ENCODE data around the gene PRAMEF27. TPM values are rescaled to one million over a fixed set of nuclear protein-coding genes. Genes with fewer than 3 reads are reported as not detected.
"Not testable (repeated sequence)": the region's sequence is repeated elsewhere in the genome, so short reads cannot be mapped to it uniquely, and the experiment has no call there.

The PRAMEF27 gene
- total RNA-seq, result not detected in 2 replicates

DNA sequence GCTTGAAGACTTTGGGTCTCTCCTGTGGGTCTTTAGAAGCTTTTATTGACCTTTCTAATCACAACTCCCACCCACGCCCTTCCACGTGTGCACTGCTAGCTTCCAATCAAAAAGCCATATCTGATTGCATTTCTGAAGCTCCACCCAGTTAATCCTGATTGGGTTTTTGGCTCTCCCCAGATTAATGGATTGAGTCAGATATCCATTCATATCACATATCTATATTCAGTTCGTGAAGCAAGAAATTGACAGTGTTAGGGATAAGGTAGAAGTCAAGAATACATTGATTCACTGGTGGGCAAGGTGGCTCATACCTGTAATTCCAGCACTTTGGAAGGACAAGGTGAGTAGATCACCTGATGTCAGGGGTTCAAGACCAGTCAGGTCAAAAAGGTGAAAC is at the start of gene PRAMEF27:
Gene PRAMEF27, minus strand, starts transcription at position 101 of the 400 bp plus-strand sequence. CDS start 2,916 bp downstream, outside the sequence.
- DNase-seq (ENCODE audit: low read depth), result not testable (repeated sequence)

DNA sequence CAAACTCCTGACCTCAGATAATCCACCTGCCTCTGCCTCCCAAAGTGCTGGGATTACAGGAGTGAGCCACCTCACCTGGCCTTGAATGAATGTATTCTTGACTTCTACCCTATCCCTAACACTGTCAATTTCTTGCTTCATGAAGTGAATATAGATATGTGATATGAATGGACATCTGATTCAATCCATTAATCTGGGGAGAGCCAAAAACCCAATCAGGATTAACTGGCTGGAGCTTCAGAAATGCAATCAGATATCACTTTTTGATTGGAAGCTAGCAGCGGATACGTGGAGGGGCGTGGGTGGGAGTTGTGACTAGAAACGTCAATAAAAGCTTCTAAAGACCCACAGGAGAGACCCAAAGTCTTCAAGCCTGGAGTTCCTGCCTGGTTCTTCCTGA is 14.1 kb upstream of the PRAMEF27 start, which contains the start of gene PRAMEF25:
Gene PRAMEF25, plus strand, starts transcription at position 301 of the 400 bp plus-strand sequence. CDS start 2,920 bp downstream, outside the sequence.
- not testable (repeated sequence) for DNase-seq (ENCODE audit: low read depth)

DNA sequence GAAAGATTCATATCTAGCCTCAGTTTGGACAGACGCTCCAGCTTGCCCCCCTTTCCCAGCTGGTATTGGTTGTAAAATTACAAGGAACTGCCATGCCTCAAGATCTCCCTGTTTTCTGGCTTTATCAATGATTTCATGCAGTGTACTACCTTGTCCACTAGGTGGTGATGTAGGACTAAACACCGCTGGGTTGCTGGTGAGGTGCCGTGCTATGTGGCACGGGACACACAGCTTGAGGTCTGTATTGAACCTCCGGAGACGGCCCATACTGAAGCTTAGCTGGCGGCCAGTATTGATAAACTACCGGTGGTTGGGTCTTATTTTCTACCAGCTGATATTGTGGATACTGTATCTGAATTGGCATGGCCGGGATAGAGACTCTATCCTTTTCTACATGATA is 36.5 kb downstream of the PRAMEF27 start:
- not testable (repeated sequence) for DNase-seq (ENCODE audit: low read depth)

DNA sequence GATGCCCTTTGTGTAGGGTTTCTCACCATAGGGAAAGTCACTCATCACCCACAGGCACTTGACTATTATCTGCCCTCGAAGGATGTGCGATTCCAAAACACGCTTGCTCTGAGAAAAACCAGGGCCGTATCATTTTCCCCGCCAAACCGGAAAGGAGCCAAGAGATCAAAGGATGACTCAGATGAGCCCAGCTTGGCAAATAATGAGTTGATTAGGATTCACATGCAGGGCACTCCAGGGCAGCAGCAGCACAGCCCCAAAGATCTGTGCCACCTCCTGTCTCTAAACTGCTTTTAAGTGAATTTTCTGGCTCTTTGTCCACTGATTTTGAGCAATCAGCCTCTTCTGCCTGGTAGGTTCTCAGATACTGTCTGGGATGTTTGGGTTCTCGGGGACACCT is 44.4 kb downstream of the PRAMEF27 start:
- DNase-seq (ENCODE audit: low read depth), result not testable (repeated sequence)

DNA sequence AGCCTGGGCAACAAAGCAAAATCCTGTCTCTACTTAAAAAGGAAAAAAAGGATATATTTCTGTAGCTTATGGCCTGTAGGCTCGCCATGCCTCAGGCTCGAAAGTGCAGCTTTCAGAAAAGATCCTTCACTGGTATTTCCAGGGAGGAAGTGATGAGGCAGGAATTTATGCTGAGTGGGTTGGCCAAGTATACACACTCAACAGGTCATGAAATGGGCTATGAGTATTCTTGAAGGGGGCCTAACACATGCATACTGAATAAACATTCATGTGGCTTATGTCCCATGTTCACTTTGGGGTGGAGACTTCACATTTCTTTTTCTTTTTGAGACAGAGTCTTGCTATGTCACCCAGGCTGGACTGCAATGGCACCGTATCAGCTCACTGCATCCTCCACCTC is 47.0 kb downstream of the PRAMEF27 start:
- not testable (repeated sequence) for DNase-seq (ENCODE audit: low read depth)

DNA sequence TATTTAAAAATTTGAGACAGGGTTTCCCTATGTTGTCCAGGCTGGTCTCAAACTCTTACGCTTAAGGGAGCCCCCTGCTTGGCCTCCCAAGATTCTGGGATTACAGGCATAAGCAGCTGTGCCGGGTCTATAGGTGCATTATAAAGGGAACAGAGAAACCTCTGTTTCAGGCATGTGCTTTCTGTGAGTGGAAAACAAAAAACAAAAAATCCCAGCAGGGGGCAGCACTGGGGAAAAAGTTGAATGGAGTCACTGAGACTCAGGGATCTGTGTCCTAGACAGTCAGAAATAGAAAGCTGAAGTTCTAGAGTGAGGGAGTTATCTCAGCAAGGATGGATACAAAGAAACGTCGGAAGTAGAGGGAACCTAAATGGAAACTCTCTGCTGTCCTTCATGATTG is 50.6 kb downstream of the PRAMEF27 start:
- DNase-seq (ENCODE audit: low read depth), result not testable (repeated sequence)

Other genes with a start within 250 kb of the PRAMEF27 start
- gene PRAMEF11, start 225.2 kb downstream of the PRAMEF27 start, total RNA-seq, result not detected in 2 replicates
- gene HNRNPCL1, start 207.9 kb downstream of the PRAMEF27 start, total RNA-seq, result not detected in 2 replicates
- not detected in 2 replicates for gene PRAMEF2, start 199.5 kb downstream of the PRAMEF27 start, total RNA-seq
- not detected in 2 replicates for gene PRAMEF4, start 170.4 kb downstream of the PRAMEF27 start, total RNA-seq
- gene PRAMEF10, start 158.3 kb downstream of the PRAMEF27 start, total RNA-seq, result not detected in 2 replicates
- gene PRAMEF7, start 140.0 kb downstream of the PRAMEF27 start, total RNA-seq, result not detected in 2 replicates
- gene PRAMEF6, start 109.0 kb downstream of the PRAMEF27 start, total RNA-seq, result not detected in 2 replicates
- gene HNRNPCL3, start 4.2 kb upstream of the PRAMEF27 start, total RNA-seq, result not detected in 2 replicates
- gene PRAMEF25, start 14.2 kb upstream of the PRAMEF27 start, total RNA-seq, result not detected in 2 replicates
- not detected in 2 replicates for gene HNRNPCL2, start 60.3 kb upstream of the PRAMEF27 start, total RNA-seq
- gene PRAMEF26, start 99.4 kb upstream of the PRAMEF27 start, total RNA-seq, result not detected in 2 replicates
- gene HNRNPCL4, start 109.1 kb upstream of the PRAMEF27 start, total RNA-seq, result not detected in 2 replicates
- gene PRAMEF9, start 115.3 kb upstream of the PRAMEF27 start, total RNA-seq, result not detected in 2 replicates
- gene PRAMEF13, start 144.8 kb upstream of the PRAMEF27 start, total RNA-seq, result not detected in 2 replicates
- not detected in 2 replicates for gene PRAMEF18, start 169.6 kb upstream of the PRAMEF27 start, total RNA-seq
- gene PRAMEF5, start 197.6 kb upstream of the PRAMEF27 start, total RNA-seq, result not detected in 2 replicates
- gene PRAMEF8, start 228.6 kb upstream of the PRAMEF27 start, total RNA-seq, result not detected in 2 replicates
- gene PRAMEF33, start 247.0 kb upstream of the PRAMEF27 start, total RNA-seq, result not detected in 2 replicates

Data from renal cortical epithelial cell (primary cell).